Stimulated activated CD4-positive, alpha-beta T cell treated with anti-CD3 and anti-CD28 coated beads, Interleukin-15, amount 100 ng/mL, for 1 hour (primary cell): ENCODE data around the gene COL6A2.

Source experiments
- DNase-seq, 2 donors: peaks; one replicate each; pipeline ENCODE4 v3.0.0-alpha.2; 2020; ENCODE audit warnings: low read depth in 1 of 2, low spot score in 1 of 2

COL6A2 gene

GRCh38 chr21:46112725-46113215 is 14.9 kb downstream of the COL6A2 start:
- no peak for DNase-seq

GRCh38 chr21:46113497-46114176 is 15.7 kb downstream of the COL6A2 start:
- DNase-seq = no peak

GRCh38 chr21:46114963-46115362 is 17.1 kb downstream of the COL6A2 start:
- no peak for DNase-seq

- DNase-seq = no peak
These were observed 17.7 kb downstream of the COL6A2 start for GRCh38 chr21:46115441-46116188.

GRCh38 chr21:46116189-46116775 is 18.4 kb downstream of the COL6A2 start:
- no peak for DNase-seq

- DNase-seq = no peak
These were observed 19.1 kb downstream of the COL6A2 start for GRCh38 chr21:46116776-46117585.

- DNase-seq = peak in 1 of 2 donors; percentile 1
These were observed 19.8 kb downstream of the COL6A2 start for GRCh38 chr21:46117586-46118315.

- DNase-seq = no peak
These were observed 20.6 kb downstream of the COL6A2 start for GRCh38 chr21:46118316-46119143.

GRCh38 chr21:46119144-46119636 is 21.3 kb downstream of the COL6A2 start:
- DNase-seq = no peak

- peak in 1 of 2 donors; percentile 0 for DNase-seq
These were observed 21.8 kb downstream of the COL6A2 start for GRCh38 chr21:46119637-46120271.

- no peak for DNase-seq
These were observed 22.7 kb downstream of the COL6A2 start for GRCh38 chr21:46120301-46121285.

GRCh38 chr21:46121286-46122221 is 23.6 kb downstream of the COL6A2 start:
- peak in 1 of 2 donors; percentile 0 for DNase-seq

- DNase-seq = no peak
These were observed 24.3 kb downstream of the COL6A2 start for GRCh38 chr21:46122237-46122671.

GRCh38 chr21:46122758-46123683 is 25.1 kb downstream of the COL6A2 start:
- no peak for DNase-seq

GRCh38 chr21:46124083-46124925 is 26.4 kb downstream of the COL6A2 start:
- DNase-seq = no peak
